Subcutaneous adipose tissue (tissue), 4 donors: ENCODE data around the gene DIAPH2. TPM values are rescaled to one million over a fixed set of nuclear protein-coding genes. Genes with fewer than 3 reads are reported as not detected.

ENCODE experiments used
- CTCF ChIP-seq: fragments of 450-650 bp; IDR thresholded peaks from one replicate; pipeline ENCODE4 v1.5.1; 2016; ENCODE audit warnings: low read depth, mild to moderate bottlenecking, control low read depth, antibody characterized with exemption, moderate library complexity
- total RNA-seq, 4 donors: library from RNA; depleted of rRNA; stranded (reverse); fragments of >200 nt; gene quantifications; one replicate each; pipeline ENCODE4 v1.1.0, GENCODE V29; 2016

Gene DIAPH2
- total RNA-seq, 4 donors from 2014 or later: 45.0 to 84.6 (median 54.2) TPM

- TF ChIP-seq CTCF: no peak
These were observed 58.9 kb downstream of the DIAPH2 start for GRCh38 chrX:96743367-96744073.

DNA sequence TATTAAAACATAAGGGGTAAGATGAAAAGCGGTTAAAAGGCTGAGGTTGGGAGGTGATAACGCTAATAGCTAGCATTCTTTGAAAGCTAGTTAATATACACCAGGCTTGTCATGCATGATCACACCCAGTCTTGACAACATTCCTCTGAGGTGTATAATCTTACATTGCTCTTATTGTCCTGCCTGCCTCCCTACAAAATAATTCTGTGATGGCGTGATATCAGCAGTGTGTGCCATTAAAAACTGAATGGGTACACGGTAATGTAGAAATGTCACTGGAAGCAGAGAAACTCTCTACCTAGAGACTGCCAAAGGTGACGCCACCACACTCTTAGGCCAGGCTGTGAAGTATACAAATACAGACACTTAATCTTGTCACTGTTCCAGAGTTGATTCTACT, 68.1 kb downstream of the DIAPH2 start:
- no peak for TF ChIP-seq CTCF

DNA sequence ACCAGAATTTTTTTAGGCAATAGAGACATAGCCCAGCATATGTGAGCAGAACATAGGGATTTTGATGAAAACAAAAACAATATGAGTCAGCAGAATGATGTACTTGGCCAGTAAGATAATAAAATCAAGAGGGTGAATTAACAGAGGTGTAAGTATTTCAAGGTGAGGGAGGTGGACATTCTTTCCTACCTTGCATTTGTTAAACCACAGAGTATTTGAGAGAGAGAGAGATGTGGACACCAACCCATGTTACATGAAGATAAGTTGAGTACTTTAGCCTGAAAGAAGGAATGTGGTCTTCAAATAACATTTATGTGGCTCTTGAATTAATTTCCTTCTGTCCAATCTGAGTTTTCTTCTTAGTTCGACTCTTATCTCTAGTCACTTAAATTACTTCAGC, 68.6 kb downstream of the DIAPH2 start:
- TF ChIP-seq CTCF: no peak

- no peak for TF ChIP-seq CTCF
These were observed 71.8 kb downstream of the DIAPH2 start for GRCh38 chrX:96756491-96756890.

- TF ChIP-seq CTCF: no peak
These were observed 76.9 kb downstream of the DIAPH2 start for GRCh38 chrX:96761566-96761965.

DNA sequence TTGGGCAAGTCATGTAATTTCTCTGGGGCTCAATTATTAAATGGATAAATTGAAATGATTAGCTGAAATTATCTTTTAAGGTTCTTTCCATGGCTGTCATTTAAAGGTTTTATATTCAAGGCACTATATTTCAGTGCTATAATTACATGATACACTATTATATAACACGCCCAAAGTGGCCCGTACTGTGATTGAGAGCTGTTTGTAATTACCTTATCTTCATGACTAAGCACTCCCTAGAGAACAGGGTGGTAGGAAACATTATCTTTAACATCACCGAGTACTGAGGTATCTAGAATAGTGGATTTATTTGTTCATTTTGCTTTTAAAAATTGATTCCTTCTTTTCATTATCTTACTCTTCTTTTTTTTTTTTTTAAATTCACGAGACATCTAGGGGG, 79.0 kb downstream of the DIAPH2 start:
- no peak for TF ChIP-seq CTCF

GRCh38 chrX:96764864-96765263, 80.2 kb downstream of the DIAPH2 start:
- TF ChIP-seq CTCF: no peak
